ENCODE measurements around the gene NR2F2.

Gene NR2F2

DNA sequence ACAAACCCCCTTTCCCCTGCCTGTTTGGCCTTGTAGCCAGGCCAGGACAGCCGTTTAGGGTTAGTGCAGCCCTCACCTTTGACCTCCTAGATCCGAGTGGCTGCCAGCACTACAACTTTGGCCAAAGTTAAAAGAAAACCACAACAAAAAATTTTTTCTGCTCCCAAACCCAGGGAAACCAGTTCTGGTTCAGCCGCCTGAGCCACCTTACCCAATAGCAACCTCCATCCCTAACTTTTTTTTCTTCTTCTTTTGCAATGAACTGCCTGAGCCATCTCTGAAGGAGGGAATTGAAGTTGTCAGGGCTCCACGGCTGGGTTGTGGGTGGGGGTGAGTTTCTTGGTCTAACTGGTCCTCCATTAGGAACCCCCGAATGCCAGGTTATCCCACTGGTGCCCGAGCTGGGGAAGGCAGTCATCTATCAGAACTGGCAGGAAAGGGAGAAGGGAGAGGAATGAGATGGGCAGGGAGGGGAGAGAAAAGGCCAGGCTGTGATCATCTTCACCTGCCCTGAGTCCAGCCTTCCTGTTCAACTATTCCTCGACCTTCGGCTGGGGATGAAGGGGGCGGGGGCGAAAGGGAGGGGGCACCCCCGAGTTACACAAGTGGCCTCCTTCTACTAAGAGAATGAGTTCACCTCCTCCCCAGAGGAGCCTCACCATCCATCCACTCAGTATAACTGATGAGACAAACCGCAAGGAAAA lies 6.2 kb upstream of the NR2F2 start:
- no peak overlapping the region for H3K27ac ChIP-seq
- TF ChIP-seq, protein P1, sequence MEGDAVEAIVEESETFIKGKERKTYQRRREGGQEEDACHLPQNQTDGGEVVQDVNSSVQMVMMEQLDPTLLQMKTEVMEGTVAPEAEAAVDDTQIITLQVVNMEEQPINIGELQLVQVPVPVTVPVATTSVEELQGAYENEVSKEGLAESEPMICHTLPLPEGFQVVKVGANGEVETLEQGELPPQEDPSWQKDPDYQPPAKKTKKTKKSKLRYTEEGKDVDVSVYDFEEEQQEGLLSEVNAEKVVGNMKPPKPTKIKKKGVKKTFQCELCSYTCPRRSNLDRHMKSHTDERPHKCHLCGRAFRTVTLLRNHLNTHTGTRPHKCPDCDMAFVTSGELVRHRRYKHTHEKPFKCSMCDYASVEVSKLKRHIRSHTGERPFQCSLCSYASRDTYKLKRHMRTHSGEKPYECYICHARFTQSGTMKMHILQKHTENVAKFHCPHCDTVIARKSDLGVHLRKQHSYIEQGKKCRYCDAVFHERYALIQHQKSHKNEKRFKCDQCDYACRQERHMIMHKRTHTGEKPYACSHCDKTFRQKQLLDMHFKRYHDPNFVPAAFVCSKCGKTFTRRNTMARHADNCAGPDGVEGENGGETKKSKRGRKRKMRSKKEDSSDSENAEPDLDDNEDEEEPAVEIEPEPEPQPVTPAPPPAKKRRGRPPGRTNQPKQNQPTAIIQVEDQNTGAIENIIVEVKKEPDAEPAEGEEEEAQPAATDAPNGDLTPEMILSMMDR (IDR thresholded peaks at IDR 0.05) = no peak
- TF ChIP-seq ZFX (IDR thresholded peaks at IDR 0.05; ENCODE audit: borderline replicate concordance) = no peak

DNA sequence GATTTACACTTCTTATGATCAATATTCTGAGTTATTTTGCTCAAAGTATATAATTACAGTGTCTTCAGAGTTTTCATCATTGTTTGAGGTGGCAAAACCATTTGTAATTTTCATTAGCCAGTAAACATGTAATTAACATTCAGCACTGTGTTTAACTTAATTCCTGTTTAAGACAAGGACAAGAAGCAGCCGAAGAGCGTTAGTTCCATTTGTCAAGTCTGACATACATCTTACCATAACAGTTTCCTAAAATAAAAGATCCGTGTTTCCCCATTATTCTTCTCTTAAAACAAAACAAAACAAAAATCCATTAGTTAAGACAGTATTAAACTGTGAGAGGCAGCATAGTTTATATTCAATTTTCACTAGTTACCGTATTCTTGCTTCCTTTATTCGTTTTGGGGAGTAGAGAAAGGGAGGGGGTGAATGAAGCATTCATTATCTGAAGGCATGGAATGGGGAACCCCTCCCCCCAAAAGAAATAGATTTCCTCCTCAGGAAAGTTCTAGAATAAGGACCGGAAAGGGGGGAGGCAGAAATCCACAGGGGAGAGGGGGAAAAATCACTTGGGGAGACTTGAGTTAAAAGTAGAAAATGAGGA lies 5.5 kb upstream of the NR2F2 start:
- TF ChIP-seq ZFX (IDR thresholded peaks at IDR 0.05; ENCODE audit: borderline replicate concordance) = no peak
- TF ChIP-seq, protein P1 (IDR thresholded peaks at IDR 0.05) = no peak
- H3K27ac ChIP-seq = peak overlapping the region; percentile 89

DNA sequence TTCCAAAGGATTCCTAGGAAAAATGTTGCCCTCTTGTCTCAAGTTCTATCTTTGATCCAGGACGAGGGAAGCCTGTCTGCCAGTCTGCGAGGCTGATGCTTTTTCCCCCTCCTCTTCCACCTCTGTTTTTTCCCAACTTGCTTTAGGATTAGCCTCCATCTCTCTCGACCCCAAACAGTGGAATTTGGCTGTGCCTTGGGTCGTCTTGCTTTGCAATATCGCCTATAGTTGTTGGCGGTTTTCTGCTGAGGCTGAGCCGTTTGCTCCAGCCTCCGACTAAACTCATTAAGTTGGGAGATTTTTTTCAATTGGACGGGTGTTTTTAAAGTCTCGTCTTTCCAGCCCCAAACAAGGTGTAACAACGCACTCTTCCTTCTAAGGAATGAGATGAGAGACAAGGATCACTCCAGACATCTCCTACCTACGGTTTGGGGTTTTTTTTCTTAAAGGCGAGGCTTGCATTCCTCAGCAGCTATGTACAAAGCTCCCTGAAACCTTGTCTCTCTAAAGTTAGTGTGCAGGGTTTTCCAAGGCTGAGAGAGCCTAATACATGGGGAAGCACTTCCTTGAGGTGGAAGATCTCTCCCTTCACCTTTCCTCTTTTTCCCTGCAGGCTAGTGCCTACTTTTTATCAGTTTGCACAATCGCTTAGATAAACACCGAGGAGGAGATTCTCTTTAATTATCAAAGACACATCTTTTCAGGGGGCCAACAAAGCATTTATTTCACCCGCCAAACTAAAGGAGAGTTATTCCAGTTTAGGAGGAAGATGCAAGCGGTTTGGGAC lies 4.8 kb upstream of the NR2F2 start:
- TF ChIP-seq, protein P1 (IDR thresholded peaks at IDR 0.05) = no peak
- no peak for TF ChIP-seq ZFX (IDR thresholded peaks at IDR 0.05; ENCODE audit: borderline replicate concordance)
- H3K27ac ChIP-seq = peak overlapping the region; percentile 89

DNA sequence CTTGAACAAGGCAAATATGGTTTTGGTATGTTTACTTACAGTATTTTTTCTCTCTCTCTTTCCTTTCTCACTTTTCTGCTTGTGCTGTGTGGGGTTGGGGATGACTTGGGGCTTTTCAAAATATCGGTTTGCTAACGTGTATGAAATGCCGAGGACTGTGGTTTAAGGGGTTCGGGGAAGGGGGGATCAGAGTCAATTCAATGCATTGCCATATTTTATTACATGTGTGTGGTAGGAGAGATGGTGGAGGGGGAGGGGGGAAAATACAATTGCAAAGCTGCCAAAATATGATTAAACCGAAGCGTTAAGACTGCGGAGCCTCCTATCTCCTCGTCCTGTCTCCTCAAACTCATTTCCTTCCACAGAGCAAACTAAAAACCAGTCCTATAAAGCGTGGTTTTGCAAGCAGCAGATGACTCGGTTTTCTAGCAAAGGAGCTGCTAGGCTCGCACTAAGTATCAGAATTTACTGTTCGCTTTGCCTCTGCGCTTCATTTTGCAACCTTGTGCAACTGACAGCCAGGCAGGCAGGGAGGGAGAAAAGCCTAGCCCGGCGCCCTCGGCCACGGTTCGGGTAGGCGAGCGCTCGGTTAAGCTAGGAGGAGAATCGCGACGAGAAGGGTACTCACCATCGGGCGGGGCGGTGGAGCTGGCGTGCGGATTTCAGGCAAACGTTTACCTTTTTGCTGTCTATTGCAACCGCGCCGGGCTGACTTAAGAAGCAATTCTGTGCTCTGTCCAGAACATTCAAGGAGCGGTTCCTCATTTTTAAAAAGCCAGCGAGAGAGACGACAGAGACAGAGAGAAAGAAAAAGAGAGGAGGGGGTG lies 4.0 kb upstream of the NR2F2 start:
- peak overlapping the region; percentile 89 for H3K27ac ChIP-seq
- TF ChIP-seq, protein P1 (IDR thresholded peaks at IDR 0.05) = no peak
- no peak for TF ChIP-seq ZFX (IDR thresholded peaks at IDR 0.05; ENCODE audit: borderline replicate concordance)

DNA sequence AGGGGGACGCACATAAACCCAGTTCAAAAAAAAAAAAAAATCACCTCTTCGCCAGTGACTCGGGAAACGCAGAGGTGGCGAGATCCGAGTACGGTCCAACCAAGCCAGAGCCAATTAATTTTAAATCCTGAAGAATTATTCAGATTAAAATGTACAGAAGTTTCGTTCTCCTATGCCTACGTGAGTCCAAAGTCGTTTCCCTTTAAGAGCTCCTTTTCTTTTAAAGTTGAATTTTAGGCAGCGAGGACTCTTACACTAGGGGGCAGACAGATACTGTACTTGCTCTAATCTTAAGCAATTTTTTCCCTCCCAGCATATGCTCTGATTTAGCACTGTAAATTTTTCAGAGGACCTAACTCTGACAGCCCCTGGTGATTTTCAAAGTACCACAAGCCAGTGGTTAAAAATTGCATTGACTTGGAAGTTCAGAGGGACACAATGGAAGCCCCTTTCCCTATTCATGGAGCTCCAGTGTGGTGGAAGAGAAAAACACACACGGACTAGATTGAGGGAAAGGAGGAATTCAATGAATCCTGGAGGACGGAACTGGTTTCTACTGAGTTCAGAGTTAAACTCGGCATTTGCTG lies 3.3 kb upstream of the NR2F2 start:
- TF ChIP-seq ZFX (IDR thresholded peaks at IDR 0.05; ENCODE audit: borderline replicate concordance) = no peak
- TF ChIP-seq, protein P1 (IDR thresholded peaks at IDR 0.05) = peak; percentile 81
- H3K27ac ChIP-seq = peak overlapping the region; percentile 89

DNA sequence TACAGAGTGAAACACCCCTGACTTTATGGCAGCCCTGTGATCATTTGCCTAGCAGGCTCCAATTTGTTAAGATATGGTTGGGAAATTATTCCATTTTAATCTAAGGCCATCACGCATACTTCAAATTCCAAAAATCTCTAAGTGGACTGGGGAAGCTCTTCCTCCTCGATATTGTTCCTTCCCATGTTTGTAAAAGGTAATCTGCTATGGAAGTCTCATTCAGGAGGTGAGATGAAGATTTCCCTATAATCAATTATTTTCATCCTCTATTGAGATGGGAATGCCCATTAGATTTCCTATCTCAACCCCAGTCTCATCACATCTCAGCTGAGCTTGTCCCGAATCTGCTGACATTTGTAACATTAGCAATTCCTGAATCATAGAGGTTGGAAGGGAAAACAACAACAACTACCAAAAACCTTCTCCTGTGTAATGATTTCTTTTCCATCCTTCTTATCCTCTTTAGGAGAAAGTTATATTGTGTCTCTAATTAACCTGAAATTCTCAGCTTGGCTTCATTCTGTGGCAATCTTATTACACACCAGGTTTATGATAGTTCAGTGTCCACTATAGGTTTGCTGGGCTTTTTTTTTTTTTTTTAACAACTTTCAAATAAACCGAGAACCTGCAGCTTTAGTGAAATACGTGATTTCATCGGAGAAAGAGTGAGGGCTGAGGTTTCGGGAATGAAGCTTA lies 2.2 kb upstream of the NR2F2 start:
- no peak for TF ChIP-seq ZFX (IDR thresholded peaks at IDR 0.05; ENCODE audit: borderline replicate concordance)
- TF ChIP-seq, protein P1 (IDR thresholded peaks at IDR 0.05) = no peak
- no peak overlapping the region for H3K27ac ChIP-seq

All from 22Rv1 (cell line).